HepG2 (cell line): ENCODE results near the gene LHX3. TPM values are rescaled to one million over a fixed set of nuclear protein-coding genes. Genes with fewer than 3 reads are reported as not detected.

Experiments
- ATAC-seq: fragments of 200-7000 bp; cut with Tn5 transposase; 3 replicates; pipeline ENCODE4 v1.9.1; 2020; ENCODE audit warnings: mild to moderate bottlenecking, moderate library complexity
- BruUV-seq: library from RNA; stranded (reverse); fragments of 400-500 nt; replicated peaks from 2 replicates; lab custom pipeline; 2021; lab: Mats Ljungman, UMichigan
- CTCF ChIA-PET: fragments of 300-600 bp; formaldehyde crosslinking; extraction: SDS; loops from one replicate; lab custom pipeline; 2021; ENCODE audit warnings: low total read pairs, inconsistent platforms, low intra/inter-chr PET ratio; lab: Yijun Ruan, JAX
- POLR2A ChIA-PET: fragments of 350-600 bp; sonication (Branson Sonifier 250); formaldehyde crosslinking; loops from one replicate; lab custom pipeline; 2020; ENCODE audit warnings: antibody characterized with exemption, inconsistent platforms; lab: Yijun Ruan, JAX
- DNase-seq: peaks from one replicate; pipeline ENCODE4 v3.0.0-alpha.2; 2015; ENCODE audit warnings: low spot score
- FAIRE-seq: peaks from 3 replicates; lab custom pipeline; 2011; peaks lifted over from hg19 to GRCh38; lab: Jason Lieb, UNC
- H2AFZ ChIP-seq: one replicate; pipeline ENCODE4 v1.6.1; 2011; ENCODE audit warnings: low read length, inconsistent platforms
- H3K27ac ChIP-seq: fragments of 300-600 bp; 3 replicates; pipeline ENCODE4 v1.8.0; 2011; ENCODE audit warnings: mixed run types, mild to moderate bottlenecking, mixed read lengths, low read length, inconsistent platforms; ENCODE audit not compliant: insufficient read depth; ENCODE audit errors: extremely low read length
- H3K27me3 ChIP-seq, 2 experiments: fragments of 200-600 bp in 1 of 2; 2 replicates in 1 of 2; 3 replicates in 1 of 2; pipeline versions ENCODE4 v1.6.0 to v1.8.0; 2011; ENCODE audit warnings: low read length in 2 of 2, mild to moderate bottlenecking in 2 of 2, moderate library complexity in 2 of 2, inconsistent platforms in 1 of 2; ENCODE audit not compliant: insufficient read depth in 2 of 2, control insufficient read depth in 1 of 2
- H3K36me3 ChIP-seq, 2 experiments: fragments of 200-600 bp in 1 of 2; replicated peaks in 1 of 2; 2 replicates in 1 of 2; 3 replicates in 1 of 2; pipeline versions ENCODE4 v1.5.1 to v1.8.0; 2011; ENCODE audit warnings: low read length in 2 of 2, inconsistent platforms in 1 of 2; ENCODE audit not compliant: insufficient read depth in 2 of 2, control insufficient read depth in 1 of 2
- H3K4me1 ChIP-seq: 2 replicates; pipeline ENCODE4 v1.5.1; 2012; ENCODE audit warnings: low read length, inconsistent platforms; ENCODE audit not compliant: insufficient read depth
- H3K4me2 ChIP-seq: 2 replicates; pipeline ENCODE4 v1.6.0; 2011; ENCODE audit warnings: low read depth, low read length, inconsistent platforms
- H3K4me3 ChIP-seq, 3 experiments: fragments of 200-600 bp in 1 of 3; sonication (generic), shearing (Covaris generic) in 1 of 3; replicated peaks in 1 of 3; 2 replicates each; pipeline ENCODE4 v1.5.1; 2011 to 2016; ENCODE audit warnings: low read length in 3 of 3, inconsistent platforms in 2 of 3, low read depth in 2 of 3, mild to moderate bottlenecking in 2 of 3, control low read depth in 1 of 3, mixed read lengths in 1 of 3; ENCODE audit not compliant: insufficient read depth in 1 of 3
- H3K79me2 ChIP-seq: one replicate; pipeline ENCODE4 v1.6.1; 2011; ENCODE audit warnings: low read length, inconsistent platforms; ENCODE audit not compliant: insufficient read depth
- H3K9ac ChIP-seq: 2 replicates; pipeline ENCODE4 v1.6.0; 2011; ENCODE audit warnings: mild to moderate bottlenecking, low read depth, low read length, inconsistent platforms; ENCODE audit not compliant: insufficient read depth
- H3K9me3 ChIP-seq: 2 replicates; pipeline ENCODE4 v1.5.1; 2012; ENCODE audit warnings: mild to moderate bottlenecking, low read length
- H4K20me1 ChIP-seq: 2 replicates; pipeline ENCODE4 v1.6.0; 2011; ENCODE audit warnings: inconsistent platforms, mild to moderate bottlenecking, low read length, moderate library complexity; ENCODE audit not compliant: insufficient read depth
- AHR ChIP-seq: IDR thresholded peaks from 2 replicates; pipeline ENCODE4 v1.6.1; 2018; ENCODE audit warnings: missing genetic modification reagents, missing compliant biosample characterization
- FOXO4 ChIP-seq: sonication (generic); formaldehyde crosslinking; conservative IDR thresholded peaks from 2 replicates; pipeline ENCODE4 v1.8.1; 2023; ENCODE audit warnings: missing genetic modification reagents
- FOXP1 ChIP-seq, 2 experiments: fragments of 450-650 bp in 1 of 2; IDR thresholded peaks; 2 replicates each; pipeline ENCODE4 v1.6.1; 2017 to 2018; ENCODE audit warnings: antibody characterized with exemption in 1 of 2
- IKZF1 ChIP-seq: fragments of 450-650 bp; IDR thresholded peaks from 2 replicates; pipeline ENCODE4 v1.7.1; 2016
- JUNB ChIP-seq: sonication (generic); formaldehyde crosslinking; IDR thresholded peaks from 2 replicates; pipeline ENCODE4 v1.8.0; 2022; ENCODE audit warnings: missing genetic modification reagents, mild to moderate bottlenecking, borderline replicate concordance
- PRPF4 ChIP-seq: fragments of 200-400 bp; formaldehyde crosslinking; IDR thresholded peaks from 2 replicates; pipeline ENCODE4 v1.6.1; 2016; ENCODE audit warnings: low read length, low read depth; ENCODE audit not compliant: poor library complexity, severe bottlenecking
- SIN3A ChIP-seq: IDR thresholded peaks from 2 replicates; pipeline ENCODE4 v1.6.1; 2011; ENCODE audit warnings: low read depth, mild to moderate bottlenecking, control low read depth, low read length, borderline replicate concordance
- SMAD3 ChIP-seq: sonication (generic); formaldehyde crosslinking; IDR thresholded peaks from 2 replicates; pipeline ENCODE4 v1.4.0; 2020; ENCODE audit warnings: missing genetic modification reagents
- THAP7 ChIP-seq: sonication (generic); formaldehyde crosslinking; IDR thresholded peaks from 2 replicates; pipeline ENCODE4 v1.8.1; 2023; ENCODE audit warnings: mild to moderate bottlenecking, missing genetic modification reagents
- ZBTB38 ChIP-seq: sonication (generic); formaldehyde crosslinking; IDR thresholded peaks from 2 replicates; pipeline ENCODE4 v1.5.1; 2020; ENCODE audit warnings: mild to moderate bottlenecking, missing genetic modification reagents
- ZFP37 ChIP-seq: sonication (generic); formaldehyde crosslinking; IDR thresholded peaks from 2 replicates; pipeline ENCODE4 v1.4.0; 2020; ENCODE audit warnings: missing genetic modification reagents, borderline replicate concordance
- ZGPAT ChIP-seq: IDR thresholded peaks from 2 replicates; pipeline ENCODE4 v1.6.1; 2016; ENCODE audit warnings: mild to moderate bottlenecking
- ZMAT5 ChIP-seq: sonication (generic); formaldehyde crosslinking; IDR thresholded peaks from 2 replicates; pipeline ENCODE4 v1.5.0; 2020; ENCODE audit warnings: mild to moderate bottlenecking, low read depth, missing genetic modification reagents, borderline replicate concordance
- ZNF20 ChIP-seq: sonication (generic); formaldehyde crosslinking; IDR thresholded peaks from 2 replicates; pipeline ENCODE4 v1.4.0; 2020; ENCODE audit warnings: mild to moderate bottlenecking, moderate library complexity, missing genetic modification reagents
- ZNF431 ChIP-seq: sonication (generic); formaldehyde crosslinking; IDR thresholded peaks from 2 replicates; pipeline ENCODE4 v1.9.0; 2022; ENCODE audit warnings: missing genetic modification reagents, low read depth, mild to moderate bottlenecking, borderline replicate concordance
- ZNF546 ChIP-seq: sonication (generic); formaldehyde crosslinking; conservative IDR thresholded peaks from 2 replicates; pipeline ENCODE4 v1.8.1; 2023; ENCODE audit warnings: mild to moderate bottlenecking, missing genetic modification reagents
- ZNF781 ChIP-seq: sonication (generic); formaldehyde crosslinking; IDR thresholded peaks from 2 replicates; pipeline ENCODE4 v1.5.1; 2020; ENCODE audit warnings: borderline replicate concordance, mild to moderate bottlenecking, missing genetic modification reagents; ENCODE audit errors: not compliant biosample characterization
- ZSCAN29 ChIP-seq: sonication (generic); formaldehyde crosslinking; conservative IDR thresholded peaks from 2 replicates; pipeline ENCODE4 v1.4.0; 2020; ENCODE audit warnings: mild to moderate bottlenecking, missing genetic modification reagents
- ZSCAN31 ChIP-seq: sonication (generic); formaldehyde crosslinking; IDR thresholded peaks from 2 replicates; pipeline ENCODE4 v1.5.0; 2020; ENCODE audit warnings: low read depth, mild to moderate bottlenecking, missing genetic modification reagents
- WGBS: methylation state at CpG from one replicate; pipeline ENCODE4 v1.1.6; 2017; ENCODE audit warnings: low lambda C conversion rate; 5-methylcytosine and 5-hydroxymethylcytosine counted together
- in situ Hi-C: cut with HindIII; loops from 2 replicates; pipeline ENCODE4 v1.10.0; 2017; ENCODE audit warnings: low pct_unique_long_range_greater_than_20kb; ENCODE audit not compliant: extremely low pct_ligation_motif_present
- intact Hi-C: fragments of 100-400 bp; cut with micrococcal nuclease; formaldehyde crosslinking; loops from one replicate; pipeline ENCODE4 v1.10.0; 2022; ENCODE audit not compliant: unreplicated experiment
- polyA plus RNA-seq, 8 experiments: library from polyadenylated mRNA; depleted of rRNA in 3 of 8; stranded (reverse) in 7 of 8; unstranded in 1 of 8; fragments of >200 nt; fragmentation: Illumina TruSeq in 4 of 8; extraction: Trizol in 4 of 8; gene quantifications; 2 replicates each; pipeline versions ENCODE4 v1.2.1 to v1.2.3, GENCODE V29; 2011 to 2016; ENCODE audit warnings: low read depth in 4 of 8, missing spikeins in 1 of 8, mixed read lengths in 1 of 8; ENCODE audit not compliant: insufficient read depth in 1 of 8
- total RNA-seq, 5 experiments: library from RNA; depleted of rRNA; stranded (reverse); fragments of >200 nt; fragmentation: Illumina TruSeq; extraction: Trizol; gene quantifications; 2 replicates each; pipeline ENCODE4 v1.2.3, GENCODE V29; 2016; ENCODE audit warnings: low read depth in 1 of 5

The LHX3 gene
- total and polyA plus RNA-seq, 2 of the 13 experiments (the other 11 are each of a cell fraction or from before 2014, with no cell fraction given), result not detected

GRCh38 chr9:136232969-136233368, 28.0 kb upstream of the LHX3 start:
- BruUV-seq, result no TSS peak
- TF ChIP-seq THAP7 (CRISPR knock-in tag), result no peak
- no peak for TF ChIP-seq PRPF4
- no peak for TF ChIP-seq ZFP37
- TF ChIP-seq ZMAT5 (CRISPR knock-in tag), result no peak
- TF ChIP-seq ZNF781 (CRISPR knock-in tag), result no peak
- TF ChIP-seq IKZF1, result no peak
- no peak for TF ChIP-seq SIN3A
- no peak for TF ChIP-seq JUNB (CRISPR knock-in tag)
- TF ChIP-seq ZNF431 (CRISPR knock-in tag), result no peak
- no peak for TF ChIP-seq SMAD3
- no peak for TF ChIP-seq FOXP1 (IDR thresholded peaks at IDR 0.05)
- TF ChIP-seq FOXP1 (CRISPR knock-in tag; IDR thresholded peaks at IDR 0.05), result no peak
- TF ChIP-seq FOXO4 (CRISPR knock-in tag), result no peak
- TF ChIP-seq AHR, result no peak
- TF ChIP-seq ZSCAN31 (CRISPR knock-in tag), result no peak
- TF ChIP-seq ZNF20, result no peak
- TF ChIP-seq ZNF546 (CRISPR knock-in tag), result no peak
- no peak for TF ChIP-seq ZSCAN29 (CRISPR knock-in tag)
- TF ChIP-seq ZBTB38 (CRISPR knock-in tag), result no peak
- TF ChIP-seq ZGPAT, result no peak
- TF ChIP-seq, all 625 proteins: peak for 0
- H3K4me3 ChIP-seq, result no peak overlapping the region
- over 99% methylated on average over 9 of the region's 10 CpGs for WGBS
- no peak overlapping the region for H3K4me2 ChIP-seq
- H3K27me3 ChIP-seq, result no peaks in the 10 kb centered on the region
- DNase-seq, result no peak
- CTCF ChIA-PET, result no interaction called here
- in situ Hi-C loops, result no loop called here
- H3K4me1 ChIP-seq, result no peaks in the 10 kb centered on the region
- no peak overlapping the region for H3K9ac ChIP-seq
- no peaks in the 10 kb centered on the region for H3K9me3 ChIP-seq
- no peak for ATAC-seq
- POLR2A ChIA-PET, result no interaction called here
- intact Hi-C loops, result no loop called here
- H3K36me3 ChIP-seq, result peaks cover 23 to 55% of the 10 kb centered on the region in 2 experiments; a peak in 4 of 5 replicates
- no peak for FAIRE-seq
- no peak overlapping the region for H2AFZ ChIP-seq
- H3K27ac ChIP-seq, result no peak overlapping the region
- H3K79me2 ChIP-seq, result peaks cover 46% of the 10 kb centered on the region
- peaks cover 52% of the 10 kb centered on the region; the same call in 1 of the 2 replicates for H4K20me1 ChIP-seq
